Neuronal stem cell (in vitro differentiated cells): ENCODE results near the gene P3H3.

ENCODE experiments used
- DNase-seq: peaks from one replicate; pipeline ENCODE4 v3.0.0-alpha.2; 2013; ENCODE audit warnings: low spot score
- H2AFZ ChIP-seq: one replicate; pipeline ENCODE4 v1.6.1; 2013; ENCODE audit warnings: mild to moderate bottlenecking, low read length, inconsistent platforms
- H2AK5ac ChIP-seq: 2 replicates; pipeline ENCODE4 v1.6.1; 2013; ENCODE audit warnings: low read depth, mild to moderate bottlenecking, inconsistent platforms, low read length, moderate library complexity, mixed read lengths
- H2BK120ac ChIP-seq: 2 replicates; pipeline ENCODE4 v1.6.1; 2013; ENCODE audit warnings: low read depth, mild to moderate bottlenecking, inconsistent platforms, low read length, moderate library complexity, mixed read lengths
- H2BK12ac ChIP-seq: one replicate; pipeline ENCODE4 v1.6.1; 2013; ENCODE audit warnings: low read length, inconsistent platforms
- H2BK15ac ChIP-seq: 2 replicates; pipeline ENCODE4 v1.6.1; 2013; ENCODE audit warnings: mild to moderate bottlenecking, low read length, inconsistent platforms, mixed read lengths
- H2BK5ac ChIP-seq: one replicate; pipeline ENCODE4 v1.6.1; 2013; ENCODE audit warnings: inconsistent platforms, mild to moderate bottlenecking, low read length, moderate library complexity
- H3K14ac ChIP-seq: one replicate; pipeline ENCODE4 v1.6.1; 2013; ENCODE audit warnings: low read length, inconsistent platforms
- H3K18ac ChIP-seq: 2 replicates; pipeline ENCODE4 v1.6.1; 2013; ENCODE audit warnings: low read length, inconsistent platforms
- H3K23ac ChIP-seq: 2 replicates; pipeline ENCODE4 v1.6.1; 2013; ENCODE audit warnings: low read depth, mild to moderate bottlenecking, mixed read lengths, low read length, inconsistent platforms; ENCODE audit not compliant: poor library complexity
- H3K27ac ChIP-seq: replicated peaks from 3 replicates; pipeline ENCODE4 v1.5.1; 2013; ENCODE audit warnings: low read length, inconsistent platforms
- H3K27me3 ChIP-seq, 3 experiments: 2 replicates each; pipeline ENCODE4 v1.6.1; 2013; ENCODE audit warnings: low read length in 3 of 3, mild to moderate bottlenecking in 2 of 3, inconsistent platforms in 1 of 3, low read depth in 1 of 3, mixed read lengths in 1 of 3, moderate library complexity in 1 of 3; ENCODE audit not compliant: control insufficient read depth in 3 of 3, insufficient read depth in 3 of 3
- H3K36me3 ChIP-seq, 2 donors: replicated peaks in 1 of 2; 2 replicates each; pipeline ENCODE4 v1.6.1; 2013; ENCODE audit warnings: low read length in 2 of 2; ENCODE audit not compliant: control insufficient read depth in 2 of 2, insufficient read depth in 2 of 2
- H3K4ac ChIP-seq: 2 replicates; pipeline ENCODE4 v1.6.1; 2013; ENCODE audit warnings: inconsistent platforms, mild to moderate bottlenecking, low read length, moderate library complexity
- H3K4me1 ChIP-seq, 2 donors: 1 replicate in 1 of 2; 2 replicates in 1 of 2; pipeline ENCODE4 v1.6.1; 2013; ENCODE audit warnings: low read length in 2 of 2, low read depth in 1 of 2; ENCODE audit not compliant: control insufficient read depth in 2 of 2, insufficient read depth in 1 of 2
- H3K4me2 ChIP-seq: one replicate; pipeline ENCODE4 v1.6.1; 2013; ENCODE audit warnings: mild to moderate bottlenecking, low read length, inconsistent platforms; ENCODE audit not compliant: insufficient read depth, poor library complexity, severe bottlenecking
- H3K4me3 ChIP-seq, 2 donors: 2 replicates each; pipeline ENCODE4 v1.5.1; 2013; ENCODE audit warnings: low read length in 2 of 2, mild to moderate bottlenecking in 2 of 2, inconsistent platforms in 1 of 2, moderate library complexity in 1 of 2
- H3K79me1 ChIP-seq: one replicate; pipeline ENCODE4 v1.6.1; 2013; ENCODE audit warnings: low read depth, mild to moderate bottlenecking, inconsistent platforms, low read length, moderate library complexity
- H3K9ac ChIP-seq: one replicate; pipeline ENCODE4 v1.6.1; 2013; ENCODE audit warnings: mild to moderate bottlenecking, low read depth, low read length, inconsistent platforms; ENCODE audit not compliant: poor library complexity
- H3K9me3 ChIP-seq, 2 donors: replicated peaks in 1 of 2; 2 replicates each; pipeline versions ENCODE3 to v1.6.1; 2013; ENCODE audit warnings: low read length in 2 of 2, mild to moderate bottlenecking in 2 of 2, inconsistent platforms in 1 of 2, low read depth in 1 of 2, mixed read lengths in 1 of 2, moderate library complexity in 1 of 2; ENCODE audit not compliant: control insufficient read depth in 2 of 2, insufficient read depth in 1 of 2
- H4K8ac ChIP-seq: one replicate; pipeline ENCODE4 v1.6.1; 2013; ENCODE audit warnings: low read depth, mild to moderate bottlenecking, inconsistent platforms, low read length, moderate library complexity
- H4K91ac ChIP-seq: one replicate; pipeline ENCODE4 v1.6.1; 2013; ENCODE audit warnings: low read length, low read depth, mild to moderate bottlenecking, inconsistent platforms; ENCODE audit not compliant: poor library complexity
- WGBS, 2 donors: extraction: QIAGEN DNeasy Blood & Tissue Kit; methylation state at CpG; one replicate each; pipeline ENCODE4 v1.1.7; 2013; ENCODE audit warnings: missing lambda C conversion rate in 2 of 2, mixed read lengths in 1 of 2; ENCODE audit not compliant: insufficient read length in 2 of 2, insufficient replicate concordance in 1 of 2; ENCODE audit errors: extremely low coverage in 2 of 2; 5-methylcytosine and 5-hydroxymethylcytosine counted together

P3H3 gene

DNA sequence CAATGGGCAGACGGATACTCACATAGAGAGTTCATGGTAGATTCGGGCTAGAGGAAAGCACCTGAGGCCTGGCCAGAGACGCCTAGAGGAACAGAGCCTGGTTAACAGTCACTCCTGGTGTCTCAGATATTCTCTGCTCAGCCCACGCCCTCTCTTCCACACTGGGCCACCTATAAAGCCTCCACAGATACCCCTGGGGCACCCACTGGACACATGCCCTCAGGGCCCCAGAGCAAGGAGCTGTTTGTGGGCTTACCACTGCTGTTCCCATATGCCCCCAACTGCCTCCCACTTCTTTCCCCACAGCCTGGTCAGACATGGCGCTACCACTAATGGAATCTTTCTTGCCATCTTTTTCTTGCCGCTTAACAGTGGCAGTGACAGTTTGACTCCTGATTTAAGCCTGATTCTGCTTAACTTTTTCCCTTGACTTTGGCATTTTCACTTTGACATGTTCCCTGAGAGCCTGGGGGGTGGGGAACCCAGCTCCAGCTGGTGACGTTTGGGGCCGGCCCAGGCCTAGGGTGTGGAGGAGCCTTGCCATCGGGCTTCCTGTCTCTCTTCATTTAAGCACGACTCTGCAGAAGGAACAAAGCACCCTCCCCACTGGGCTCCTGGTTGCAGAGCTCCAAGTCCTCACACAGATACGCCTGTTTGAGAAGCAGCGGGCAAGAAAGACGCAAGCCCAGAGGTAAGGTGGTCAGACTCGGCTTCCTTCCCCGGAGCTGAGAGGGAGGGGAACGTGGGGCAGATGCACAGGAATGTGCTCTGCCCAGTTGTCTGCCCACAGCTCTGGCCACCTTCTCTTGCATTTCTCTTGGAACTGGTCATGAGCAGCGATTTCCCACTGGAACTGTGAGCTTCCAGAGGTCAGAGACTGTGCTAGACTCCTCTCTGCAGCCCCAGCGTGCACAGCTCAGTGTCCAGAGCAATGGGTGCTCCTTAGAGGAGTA, 39.0 kb upstream of the P3H3 start, which contains the start of gene CD4:
Gene CD4, plus strand, starts transcription at position 557 of the 953 bp plus-strand sequence. CDS start 10,611 bp downstream, outside the sequence.
- Histone ChIP-seq H3K4me2 (no peak within 1 kb of the TSS), H3K9ac (no peak within 1 kb of the TSS), H3K27me3 (no peaks in the 10 kb centered on the region), H3K9me3 (no peaks in the 10 kb centered on the region), H3K18ac (peak within 1 kb of the TSS; percentile 72), H3K23ac (no peak within 1 kb of the TSS), H3K27ac (no peak within 1 kb of the TSS), H2BK12ac (peak within 1 kb of the TSS; percentile 47), H3K79me1 (no peaks in the 10 kb centered on the region), H3K4me3 (peak within 1 kb of the TSS in 1 of 2 donors; percentile 51), H3K36me3 (no peaks in the 10 kb centered on the region), H2AK5ac (peak within 1 kb of the TSS; percentile 24), H2AFZ (peak within 1 kb of the TSS; percentile 85), H2BK5ac (no peak within 1 kb of the TSS), H2BK120ac (no peak within 1 kb of the TSS), H3K4me1 (peaks cover 21 to 30% of the 10 kb centered on the region in 2 donors), H4K91ac (no peak within 1 kb of the TSS), H2BK15ac (peak within 1 kb of the TSS; percentile 53), H3K14ac (peak within 1 kb of the TSS; percentile 11), H3K4ac (no peak within 1 kb of the TSS), H4K8ac (no peak within 1 kb of the TSS)
- DNase-seq, result no peak
- no CpG with 5 or more reads among the region's 18 CpGs for WGBS, 2 donors

DNA sequence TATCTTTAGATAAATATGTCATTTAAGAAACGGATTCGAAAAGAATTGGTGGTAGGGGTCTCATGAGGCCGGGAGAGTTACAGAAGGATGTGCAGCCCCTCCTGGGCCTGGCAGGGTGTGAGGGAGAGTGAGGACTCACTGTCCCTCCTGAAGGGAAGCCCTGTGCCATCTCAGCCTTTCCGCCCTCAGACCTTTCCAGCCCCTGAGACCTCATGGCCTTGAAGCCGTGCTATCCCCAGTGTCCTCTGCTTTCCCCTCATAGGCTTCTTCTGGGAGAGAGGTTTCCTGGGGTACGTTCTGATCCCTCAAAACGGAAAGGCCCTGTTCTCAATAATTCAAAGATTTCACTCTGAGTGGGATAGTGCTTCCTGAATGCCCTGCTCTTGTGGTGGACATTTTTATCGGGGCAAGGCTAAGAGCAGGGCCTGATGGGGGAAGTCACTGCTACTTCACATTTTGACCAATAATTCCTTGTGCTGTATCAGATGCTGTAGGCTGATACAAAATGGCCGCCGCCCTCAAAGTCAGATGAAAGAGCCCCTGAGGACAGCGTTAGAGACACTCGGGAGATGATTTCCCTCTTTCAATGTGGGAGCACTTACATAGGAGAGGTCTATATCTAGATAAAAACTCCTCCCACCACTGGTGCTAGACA, 37.6 kb upstream of the P3H3 start:
- H3K4me3 ChIP-seq, result no peak overlapping the region
- no peak overlapping the region for H2BK15ac ChIP-seq
- no peak overlapping the region for H2BK120ac ChIP-seq
- H3K18ac ChIP-seq, result no peak overlapping the region
- H3K79me1 ChIP-seq, result no peaks in the 10 kb centered on the region
- H3K27ac ChIP-seq, result no peak overlapping the region
- peak overlapping the region; percentile 69 for H2AFZ ChIP-seq
- H4K8ac ChIP-seq, result no peak overlapping the region
- no peak overlapping the region for H3K4me2 ChIP-seq
- no peak overlapping the region for H4K91ac ChIP-seq
- no peaks in the 10 kb centered on the region for H3K36me3 ChIP-seq
- no peak overlapping the region for H3K9ac ChIP-seq
- H3K27me3 ChIP-seq, result no peaks in the 10 kb centered on the region
- H3K23ac ChIP-seq, result no peak overlapping the region
- no peak for DNase-seq
- H3K14ac ChIP-seq, result no peak overlapping the region
- H3K4ac ChIP-seq, result no peak overlapping the region
- WGBS, 2 donors, result no CpG with 5 or more reads among the region's 12 CpGs
- peaks cover 21 to 30% of the 10 kb centered on the region in 2 donors for H3K4me1 ChIP-seq
- no peaks in the 10 kb centered on the region for H3K9me3 ChIP-seq
- H2BK5ac ChIP-seq, result no peak overlapping the region
- H2AK5ac ChIP-seq, result no peak overlapping the region
- no peak overlapping the region for H2BK12ac ChIP-seq

GRCh38 chr12:6791931-6792520, 36.2 kb upstream of the P3H3 start:
- Histone ChIP-seq H3K23ac (peak overlapping the region; percentile 2), H4K91ac (no peak overlapping the region), H2BK15ac (peak overlapping the region; percentile 11), H3K14ac (no peak overlapping the region), H2AFZ (peak overlapping the region; percentile 89), H3K27me3 (no peaks in the 10 kb centered on the region), H3K4me1 (peaks cover 18 to 22% of the 10 kb centered on the region in 2 donors), H3K79me1 (no peaks in the 10 kb centered on the region), H3K18ac (peak overlapping the region; percentile 88), H2AK5ac (peak overlapping the region; percentile 77), H2BK5ac (peak overlapping the region; percentile 31), H3K9me3 (no peaks in the 10 kb centered on the region), H3K4me2 (no peak overlapping the region), H2BK120ac (no peak overlapping the region), H4K8ac (peak overlapping the region; percentile 92), H3K4ac (no peak overlapping the region), H3K27ac (no peak overlapping the region), H3K36me3 (no peaks in the 10 kb centered on the region), H2BK12ac (peak overlapping the region; percentile 89), H3K9ac (no peak overlapping the region), H3K4me3 (peak overlapping the region in 1 of 2 donors; percentile 15)
- no CpG with 5 or more reads among the region's 13 CpGs for WGBS, 2 donors
- no peak for DNase-seq
